K562 (cell line): ENCODE measurements around the gene FREM1. TPM values are rescaled to one million over a fixed set of nuclear protein-coding genes. Genes with fewer than 3 reads are reported as not detected.

Source experiments
- ATAC-seq: fragments of 200-7000 bp; cut with Tn5 transposase; 3 replicates; pipeline ENCODE4 v1.9.1; 2020; ENCODE audit warnings: moderate library complexity
- BruUV-seq: library from RNA; stranded (reverse); fragments of 400-500 nt; replicated peaks from 2 replicates; lab custom pipeline; 2021; lab: Mats Ljungman, UMichigan
- CTCF ChIA-PET: fragments of 300-600 bp; formaldehyde crosslinking; extraction: SDS; loops from one replicate; lab custom pipeline; 2021; ENCODE audit warnings: low intra/inter-chr PET ratio; lab: Yijun Ruan, JAX
- POLR2A ChIA-PET: fragments of 300-600, 350-650 bp; sonication (Branson Sonifier 250); formaldehyde crosslinking; extraction: SDS; loops from one replicate; lab custom pipeline; 2021; ENCODE audit warnings: antibody characterized with exemption, inconsistent platforms; lab: Yijun Ruan, JAX
- DNase-seq, 4 experiments: peaks; one replicate each; pipeline versions ENCODE4 v3.0.0 to v3.0.0-alpha.2; 2011 to 2018; ENCODE audit warnings: low spot score in 3 of 4, mixed read lengths in 3 of 4; ENCODE audit errors: extremely low read depth in 1 of 4
- FAIRE-seq: peaks from 2 replicates; lab custom pipeline; 2011; peaks lifted over from hg19 to GRCh38; lab: Jason Lieb, UNC
- H2AFZ ChIP-seq: 2 replicates; pipeline ENCODE4 v1.6.0; 2011; ENCODE audit warnings: low read depth, low read length, control low read depth, inconsistent platforms
- H3K27ac ChIP-seq: fragments of 200-600 bp; 3 replicates; pipeline ENCODE4 v1.8.0; 2011; ENCODE audit warnings: low read depth, mild to moderate bottlenecking, control low read depth, inconsistent platforms, low read length, moderate library complexity, mixed read lengths; ENCODE audit errors: extremely low read depth
- H3K27me3 ChIP-seq, 2 experiments: fragments of 300-600 bp in 1 of 2; 2 replicates in 1 of 2; 3 replicates in 1 of 2; pipeline versions ENCODE4 v1.6.0 to v1.8.0; 2011; ENCODE audit warnings: inconsistent platforms in 2 of 2, low read length in 2 of 2, mild to moderate bottlenecking in 1 of 2, mixed read lengths in 1 of 2, moderate library complexity in 1 of 2; ENCODE audit not compliant: control insufficient read depth in 2 of 2, insufficient read depth in 2 of 2
- H3K36me3 ChIP-seq: fragments of 300-600 bp; 3 replicates; pipeline ENCODE4 v1.8.0; 2011; ENCODE audit warnings: mild to moderate bottlenecking, low read length, inconsistent platforms; ENCODE audit not compliant: control insufficient read depth, insufficient read depth
- H3K4me1 ChIP-seq, 2 experiments: fragments of 200-600 bp in 1 of 2; replicated peaks in 1 of 2; 2 replicates in 1 of 2; 3 replicates in 1 of 2; pipeline versions ENCODE4 v1.5.1 to v1.8.0; 2011; ENCODE audit warnings: inconsistent platforms in 2 of 2, low read length in 2 of 2, mild to moderate bottlenecking in 1 of 2, mixed read lengths in 1 of 2, moderate library complexity in 1 of 2; ENCODE audit not compliant: control insufficient read depth in 2 of 2, insufficient read depth in 2 of 2
- H3K4me2 ChIP-seq: 2 replicates; pipeline ENCODE4 v1.6.1; 2011; ENCODE audit warnings: low read length, control low read depth, inconsistent platforms, mixed read lengths; ENCODE audit not compliant: insufficient read depth
- H3K4me3 ChIP-seq: fragments of 200-600 bp; sonication (generic), shearing (Covaris generic); 2 replicates; pipeline ENCODE4 v1.5.1; 2016; ENCODE audit warnings: control low read depth, inconsistent platforms
- H3K79me2 ChIP-seq: fragments of 200-600 bp; 3 replicates; pipeline ENCODE4 v1.8.0; 2011; ENCODE audit warnings: low read length, inconsistent platforms; ENCODE audit not compliant: control insufficient read depth, insufficient read depth
- H3K9ac ChIP-seq, 2 experiments: 2 replicates each; pipeline versions ENCODE4 v1.6.0 to v1.6.1; 2011; ENCODE audit warnings: low read depth in 2 of 2, low read length in 2 of 2, control low read depth in 1 of 2, inconsistent platforms in 1 of 2, mild to moderate bottlenecking in 1 of 2, mixed read lengths in 1 of 2; ENCODE audit not compliant: insufficient read depth in 1 of 2
- H3K9me1 ChIP-seq: one replicate; pipeline ENCODE4 v1.6.0; 2011; ENCODE audit warnings: inconsistent platforms, mild to moderate bottlenecking, low read length, moderate library complexity; ENCODE audit not compliant: control insufficient read depth, insufficient read depth
- H3K9me3 ChIP-seq: replicated peaks from 2 replicates; pipeline ENCODE4 v1.5.1; 2011; ENCODE audit warnings: low read depth, low read length, inconsistent platforms; ENCODE audit not compliant: control insufficient read depth, insufficient read depth
- H4K20me1 ChIP-seq: replicated peaks from 2 replicates; pipeline ENCODE4 v1.6.1; 2011; ENCODE audit warnings: low read length, inconsistent platforms, mixed read lengths; ENCODE audit not compliant: control insufficient read depth, insufficient read depth
- CEBPB ChIP-seq: fragments of 450-650 bp; IDR thresholded peaks from 2 replicates; pipeline ENCODE4 v1.6.1; 2016; ENCODE audit warnings: missing genetic modification characterization, missing compliant biosample characterization
- HIVEP1 ChIP-seq: fragments of 250-450 bp; sonication (Bioruptor Pico); IDR thresholded peaks from 2 replicates; pipeline ENCODE4 v1.4.0; 2020; ENCODE audit warnings: mild to moderate bottlenecking
- HNRNPK ChIP-seq: fragments of 200-400 bp; formaldehyde crosslinking; IDR thresholded peaks from one replicate; pipeline ENCODE4 v1.6.1; 2018; ENCODE audit warnings: mild to moderate bottlenecking, low read depth, low read length; ENCODE audit not compliant: poor library complexity, severe bottlenecking
- KAT7 ChIP-seq: sonication (generic); formaldehyde crosslinking; IDR thresholded peaks from 2 replicates; pipeline ENCODE4 v1.8.0; 2022; ENCODE audit warnings: missing genetic modification reagents, mild to moderate bottlenecking, borderline replicate concordance
- SP1 ChIP-seq: sonication (generic); formaldehyde crosslinking; IDR thresholded peaks from 2 replicates; pipeline ENCODE4 v1.8.1; 2022; ENCODE audit warnings: mild to moderate bottlenecking, missing genetic modification reagents
- ZNF282 ChIP-seq: sonication (generic); formaldehyde crosslinking; IDR thresholded peaks from 2 replicates; pipeline ENCODE4 v1.8.1; 2023; ENCODE audit warnings: missing genetic modification reagents
- ZNF511 ChIP-seq: sonication (generic); formaldehyde crosslinking; IDR thresholded peaks from 2 replicates; pipeline ENCODE4 v1.8.0; 2022; ENCODE audit warnings: mild to moderate bottlenecking, missing genetic modification reagents
- ZSCAN32 ChIP-seq: fragments of 450-650 bp; formaldehyde crosslinking; IDR thresholded peaks from 2 replicates; pipeline ENCODE4 v1.4.0; 2020; ENCODE audit warnings: mild to moderate bottlenecking, moderate library complexity
- WGBS: fragments of 100-300 bp; shearing (Covaris generic); methylation state at CpG from one replicate; pipeline ENCODE4 v1.1.6; 2016; ENCODE audit warnings: low coverage, mixed read lengths; ENCODE audit not compliant: insufficient coverage; ENCODE audit errors: missing lambda C conversion rate; 5-methylcytosine and 5-hydroxymethylcytosine counted together
- in situ Hi-C: fragments of 300-500 bp; cut with MboI; formaldehyde crosslinking; loops from 4 replicates; pipeline ENCODE4 v1.15.0; 2018; ENCODE audit warnings: inconsistent platforms, mixed read lengths
- intact Hi-C: fragments of 100-400 bp; cut with micrococcal nuclease; formaldehyde crosslinking; loops from 2 replicates; pipeline ENCODE4 v1.14.2; 2022
- polyA plus RNA-seq, 8 experiments: library from polyadenylated mRNA; depleted of rRNA in 4 of 8; stranded (reverse) in 5 of 8; unstranded in 3 of 8; fragments of >200 nt; fragmentation: Nextera tagmentation in 2 of 8; fragmentation: Illumina TruSeq in 1 of 8; extraction: Ambion mirVana in 2 of 8; extraction: Trizol in 1 of 8; gene quantifications; 2 replicates each; pipeline versions ENCODE4 v1.2.1 to v1.2.3, GENCODE V29; 2011 to 2014; ENCODE audit warnings: inconsistent platforms in 1 of 8, missing spikeins in 1 of 8
- total RNA-seq, 7 experiments: library from RNA; depleted of rRNA in 6 of 7; stranded (reverse); fragments of >200 nt in 6 of 7; fragmentation: Illumina TruSeq in 2 of 7; extraction: Trizol in 2 of 7; gene quantifications; 2 replicates each; pipeline versions ENCODE4 v1.2.1 to v1.2.3, GENCODE V29; 2011 to 2021; ENCODE audit warnings: low replicate concordance in 1 of 7

FREM1 gene
- total and polyA plus RNA-seq, 9 of the 15 experiments (the other 6 are each of a cell fraction or from before 2014, with no cell fraction given) = 0.03 to 0.24 (median 0.13) TPM; not detected in 2

- intact Hi-C loops = no loop called here
- no peak for DNase-seq
- no peak overlapping the region for H3K9ac ChIP-seq
These were observed 97.4 kb downstream of the FREM1 start for GRCh38 chr9:14812806-14813205.

GRCh38 chr9:14811844-14812243, 98.4 kb downstream of the FREM1 start:
- no peak for TF ChIP-seq ZSCAN32 (CRISPR knock-in tag)
- no peak for TF ChIP-seq ZNF511 (CRISPR knock-in tag)
- TF ChIP-seq, all 486 proteins: peak for 0
- ATAC-seq (no peak), DNase-seq (no peak), FAIRE-seq (no peak)
- H3K27me3 ChIP-seq = no peaks in the 10 kb centered on the region
- no peak overlapping the region for H3K4me2 ChIP-seq
- no peak overlapping the region for H3K4me3 ChIP-seq
- no peaks in the 10 kb centered on the region for H3K9me3 ChIP-seq
- intact Hi-C loops = no loop called here
- in situ Hi-C loops = no loop called here
- H3K9ac ChIP-seq = no peak overlapping the region
- no peaks in the 10 kb centered on the region for H3K36me3 ChIP-seq
- H3K9me1 ChIP-seq = no peaks in the 10 kb centered on the region
- BruUV-seq = no TSS peak
- H3K27ac ChIP-seq = no peak overlapping the region
- no peaks in the 10 kb centered on the region for H3K4me1 ChIP-seq
- no peaks in the 10 kb centered on the region for H4K20me1 ChIP-seq
- H2AFZ ChIP-seq = no peak overlapping the region
- H3K79me2 ChIP-seq = no peaks in the 10 kb centered on the region
- POLR2A ChIA-PET = no interaction called here
- CTCF ChIA-PET = no interaction called here

More at GRCh38 chr9:14812806-14813205, 97.4 kb downstream of the FREM1 start:
- no peaks in the 10 kb centered on the region for H4K20me1 ChIP-seq
- TF ChIP-seq HIVEP1 (CRISPR knock-in tag) = no peak
- TF ChIP-seq CEBPB (tag) = no peak
- no peak for TF ChIP-seq ZNF282 (CRISPR knock-in tag)
- no peak for TF ChIP-seq KAT7 (CRISPR knock-in tag)
- no peak for TF ChIP-seq HNRNPK
- no peak for TF ChIP-seq SP1 (CRISPR knock-in tag)
- H3K9me3 ChIP-seq = no peaks in the 10 kb centered on the region
- H3K4me2 ChIP-seq = no peak overlapping the region
- BruUV-seq = no TSS peak
- ATAC-seq = no peak
- H3K9me1 ChIP-seq = no peaks in the 10 kb centered on the region
- no peaks in the 10 kb centered on the region for H3K36me3 ChIP-seq
- in situ Hi-C loops = no loop called here
- H3K27ac ChIP-seq = no peak overlapping the region
- ChIA-PET POLR2A (no interaction called here), CTCF (no interaction called here)
- no peaks in the 10 kb centered on the region for H3K4me1 ChIP-seq
- no peaks in the 10 kb centered on the region for H3K79me2 ChIP-seq
- H2AFZ ChIP-seq = no peak overlapping the region
- H3K27me3 ChIP-seq = no peaks in the 10 kb centered on the region
- H3K4me3 ChIP-seq = no peak overlapping the region
- WGBS = 3% methylated on average over 5 of the region's 6 CpGs
- FAIRE-seq = no peak
